Measurements from ENCODE around the gene NDUFAF2. TPM values are rescaled to one million over a fixed set of nuclear protein-coding genes. Genes with fewer than 3 reads are reported as not detected.

The NDUFAF2 gene
- total RNA-seq, result 31.0 and 32.3 TPM in 2 replicates

GRCh38 chr5:60944904-60945812 is at the start of gene NDUFAF2, which contains the start of gene ERCC8:
Gene NDUFAF2, plus strand, starts transcription at chr5:60945205. Its CDS starts 51 bp downstream, at chr5:60945256.
Gene ERCC8, minus strand, starts transcription at chr5:60945070. Its CDS starts 62 bp downstream, at chr5:60945008.
- peak within 1 kb of the TSS; percentile 84 for H3K4me3 ChIP-seq (ENCODE audit: low read depth, low read length)
- no peak for TF ChIP-seq CTCF (conservative IDR thresholded peaks at IDR 0.05; ENCODE audit: low read depth, low read length)
- peak; percentile 61 for DNase-seq (ENCODE audit: low read depth)

- TF ChIP-seq CTCF (conservative IDR thresholded peaks at IDR 0.05; ENCODE audit: low read depth, low read length), result no peak
- H3K4me3 ChIP-seq (ENCODE audit: low read depth, low read length), result no peak overlapping the region
- DNase-seq (ENCODE audit: low read depth), result no peak
These were observed 48.0 kb upstream of the NDUFAF2 start for GRCh38 chr5:60896991-60897390.

GRCh38 chr5:60903356-60903755 is 41.6 kb upstream of the NDUFAF2 start:
- no peak for TF ChIP-seq CTCF (conservative IDR thresholded peaks at IDR 0.05; ENCODE audit: low read depth, low read length)
- DNase-seq (ENCODE audit: low read depth), result no peak
- H3K4me3 ChIP-seq (ENCODE audit: low read depth, low read length), result no peak overlapping the region

- no peak overlapping the region for H3K4me3 ChIP-seq (ENCODE audit: low read depth, low read length)
- DNase-seq (ENCODE audit: low read depth), result no peak
- TF ChIP-seq CTCF (conservative IDR thresholded peaks at IDR 0.05; ENCODE audit: low read depth, low read length), result no peak
These were observed 28.4 kb upstream of the NDUFAF2 start for GRCh38 chr5:60916646-60917045.

GRCh38 chr5:60918466-60918865 is 26.5 kb upstream of the NDUFAF2 start:
- no peak for TF ChIP-seq CTCF (conservative IDR thresholded peaks at IDR 0.05; ENCODE audit: low read depth, low read length)
- H3K4me3 ChIP-seq (ENCODE audit: low read depth, low read length), result no peak overlapping the region
- no peak for DNase-seq (ENCODE audit: low read depth)

GRCh38 chr5:60927450-60927849 is 17.6 kb upstream of the NDUFAF2 start:
- TF ChIP-seq CTCF (conservative IDR thresholded peaks at IDR 0.05; ENCODE audit: low read depth, low read length), result no peak
- no peak for DNase-seq (ENCODE audit: low read depth)

More at GRCh38 chr5:60927450-60927849, 17.6 kb upstream of the NDUFAF2 start:
- H3K4me3 ChIP-seq (ENCODE audit: low read depth, low read length), result no peak overlapping the region
